Measurements from ENCODE around the gene PCBP3.
"Not testable (repeated sequence)": the region's sequence is repeated elsewhere in the genome, so short reads cannot be mapped to it uniquely, and the experiment has no call there.

Gene PCBP3

DNA sequence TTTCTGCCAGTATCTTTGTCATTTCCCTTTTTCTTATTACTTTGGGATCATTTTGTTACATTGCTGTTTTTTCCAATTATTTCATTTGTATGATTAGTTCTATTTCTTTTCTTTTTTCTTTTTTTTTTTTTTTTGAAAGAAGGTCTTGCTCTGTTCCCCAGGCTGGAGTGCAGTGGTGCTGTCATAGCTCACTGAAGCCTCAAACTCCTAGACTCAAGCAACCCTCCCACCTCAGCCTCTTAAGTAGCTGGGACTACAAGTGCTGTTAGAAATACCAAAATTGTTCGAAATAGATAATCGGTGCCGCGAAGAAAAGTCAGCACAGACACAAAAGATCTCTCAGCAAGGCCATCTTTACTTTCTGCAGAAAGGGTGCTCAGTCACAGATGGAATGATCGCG, 311.4 kb downstream of the PCBP3 start:
- DNase-seq: no peak

DNA sequence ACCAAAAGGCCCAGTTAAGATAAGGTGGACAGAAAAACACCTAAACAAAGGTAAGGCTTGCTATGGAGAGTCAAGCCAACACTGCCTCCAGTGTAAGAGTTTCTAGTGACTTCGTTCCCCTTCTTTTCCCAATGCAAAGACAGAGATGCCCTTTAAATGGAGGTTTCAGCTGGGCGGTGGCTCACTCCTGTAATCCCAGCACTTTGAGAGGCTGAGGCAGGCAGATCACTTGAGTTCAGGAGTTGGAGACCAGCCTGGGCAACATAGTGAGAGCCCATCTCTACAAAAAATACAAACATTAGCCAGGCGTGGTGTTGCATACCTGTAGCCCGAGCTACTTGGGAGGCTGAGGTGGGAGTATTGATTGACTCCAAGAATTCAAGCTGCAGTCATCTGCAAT, 314.0 kb downstream of the PCBP3 start:
- no peak for DNase-seq

DNA sequence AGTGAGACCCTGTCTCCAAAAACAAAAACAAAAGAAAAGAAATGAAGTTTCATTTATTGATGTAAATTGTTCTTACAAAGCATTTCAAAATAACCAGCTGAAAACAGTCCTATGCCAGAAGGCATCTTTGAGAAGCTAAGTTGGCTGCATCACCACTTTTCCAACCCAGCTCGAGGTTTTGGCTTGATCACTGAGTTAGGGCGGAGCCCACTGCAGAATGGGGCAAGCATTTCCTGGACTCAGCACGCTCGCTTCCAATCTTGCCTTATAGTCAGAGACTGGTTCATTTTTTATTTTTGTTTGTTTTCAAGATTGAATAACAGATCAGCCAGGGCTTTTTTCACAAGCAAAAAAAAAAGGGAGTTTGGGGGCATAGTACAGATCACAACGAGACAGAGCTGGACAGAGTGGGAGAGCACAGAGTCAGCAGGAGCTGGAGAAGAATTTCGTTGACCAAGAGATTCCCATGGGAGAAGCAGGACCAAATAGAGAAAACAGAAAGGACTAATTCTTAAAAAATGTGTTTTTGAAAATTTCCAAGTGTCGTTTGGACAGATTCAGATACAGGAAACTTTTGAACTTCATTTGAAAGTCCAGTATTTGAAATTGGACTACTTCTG, 314.6 kb downstream of the PCBP3 start:
- no peak for DNase-seq

GRCh38 chr21:45959182-45959581, 315.7 kb downstream of the PCBP3 start:
- DNase-seq: no peak

GRCh38 chr21:45959779-45960390, 316.4 kb downstream of the PCBP3 start:
- DNase-seq: no peak

- not testable (repeated sequence) for DNase-seq
Measured at GRCh38 chr21:45961408-45961807, 317.9 kb downstream of the PCBP3 start.

DNA sequence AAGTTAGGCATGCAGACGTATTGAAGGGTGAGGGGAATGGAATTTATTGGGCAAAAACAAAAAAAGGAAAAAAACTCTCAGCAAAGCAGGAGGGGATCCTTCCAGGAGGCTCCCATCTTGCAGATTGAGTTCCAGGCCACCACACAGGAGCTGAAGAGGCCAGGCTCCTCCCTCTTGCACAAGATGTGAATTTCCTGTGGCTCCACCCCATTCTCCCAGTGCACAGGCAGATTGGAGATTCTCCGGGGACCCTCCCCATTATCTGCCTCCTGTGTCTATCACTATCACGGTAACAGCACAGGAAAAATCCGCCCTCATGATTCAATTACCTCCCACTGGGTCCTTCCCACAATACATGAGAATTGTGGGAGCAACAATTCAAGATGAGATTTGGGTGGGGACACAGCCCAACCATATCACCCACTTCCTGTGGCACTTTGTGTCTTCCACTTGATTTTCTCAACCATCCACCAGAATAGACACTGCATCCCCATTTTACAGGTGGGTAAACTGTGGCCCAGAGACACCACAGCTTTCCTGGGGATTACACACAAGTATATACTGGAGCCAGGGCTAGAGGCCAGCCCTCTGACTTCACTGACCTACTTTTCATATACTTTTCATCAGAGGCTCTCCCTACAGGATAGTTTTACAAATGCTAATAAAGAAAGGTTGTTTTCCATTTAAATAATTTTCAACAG, 319.2 kb downstream of the PCBP3 start:
- DNase-seq: no peak

DNA sequence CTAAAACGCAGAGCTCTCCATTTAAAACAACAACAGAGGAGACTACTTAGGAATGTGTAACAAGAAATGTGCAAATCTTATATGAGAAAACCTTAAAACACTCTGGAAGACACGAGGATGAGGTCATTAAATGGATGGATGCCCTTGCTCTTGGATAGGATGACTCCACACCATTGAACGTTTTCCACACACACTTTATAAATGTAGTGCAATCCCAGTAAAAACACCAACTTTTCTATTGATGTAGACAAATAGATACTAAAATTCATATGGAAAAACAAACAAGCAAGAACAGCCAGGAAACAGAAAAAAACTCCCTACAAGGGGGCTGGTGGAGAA, 319.7 kb downstream of the PCBP3 start:
- no peak for DNase-seq

GRCh38 chr21:45964649-45965048, 321.1 kb downstream of the PCBP3 start:
- no peak for DNase-seq

DNA sequence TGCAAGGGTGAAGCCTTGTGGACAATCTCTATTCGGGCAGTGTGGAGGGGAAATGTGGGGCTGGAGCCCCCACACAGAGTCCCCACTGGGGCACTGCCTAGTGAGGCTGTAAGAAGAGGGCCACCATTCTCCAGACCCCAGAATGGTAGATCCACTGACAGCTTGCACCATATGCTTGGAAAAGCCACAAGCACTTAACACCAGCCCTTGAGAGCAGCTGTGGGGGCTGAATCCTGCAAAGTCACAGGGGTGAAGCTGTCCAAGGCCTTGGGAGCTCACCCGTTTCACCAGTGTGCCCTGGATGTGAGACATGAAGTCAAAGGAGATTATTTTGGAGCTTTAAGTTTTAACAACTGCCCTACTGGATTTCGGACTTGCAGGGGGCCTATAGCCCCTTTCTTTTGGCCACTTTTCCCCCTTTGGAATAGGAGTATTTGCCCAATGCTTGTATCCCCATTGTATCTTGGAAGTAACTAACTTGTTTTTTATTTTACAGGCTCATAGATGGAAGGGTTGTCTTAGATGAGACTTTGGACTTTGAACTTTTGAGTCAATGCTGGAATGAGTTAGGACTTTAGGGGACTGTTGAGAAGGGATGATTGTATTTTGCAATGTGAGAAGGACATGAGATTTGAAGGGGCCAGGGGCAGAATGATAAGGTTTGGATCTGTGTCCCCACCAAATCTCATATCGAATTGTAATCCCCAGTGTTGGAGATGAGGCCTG, 321.7 kb downstream of the PCBP3 start:
- DNase-seq: no peak

DNA sequence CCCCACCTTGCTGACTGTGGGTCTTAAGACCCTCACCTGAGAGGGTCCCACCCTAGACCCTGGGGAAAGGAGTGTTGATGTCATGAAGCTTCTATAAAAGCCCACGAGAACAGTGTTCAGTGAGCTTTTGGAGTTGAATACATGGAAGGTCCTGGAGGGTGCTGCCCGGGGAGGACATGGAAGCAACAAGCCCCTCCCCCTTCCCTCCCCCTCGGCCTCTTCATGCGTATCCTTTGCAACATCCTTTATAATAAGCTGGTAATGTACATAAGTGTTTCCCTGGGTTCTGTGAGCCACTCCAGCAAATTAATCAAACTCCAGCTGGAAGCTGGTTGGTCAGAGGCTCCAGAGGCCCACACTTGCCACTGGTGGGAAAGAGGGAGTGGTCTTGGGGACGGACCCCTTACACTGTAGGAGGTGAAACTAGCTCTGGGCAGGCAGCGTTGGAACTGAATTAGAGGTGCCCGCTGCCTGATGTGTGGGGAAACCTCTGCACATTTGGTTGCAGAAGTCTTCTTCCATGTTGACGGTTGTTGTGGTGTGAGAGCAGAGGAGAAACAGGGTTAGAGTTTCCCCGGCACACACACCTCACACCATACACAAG, 323.4 kb downstream of the PCBP3 start:
- peak in 1 of 3 experiments; percentile 15 for DNase-seq

- no peak for DNase-seq
Measured at GRCh38 chr21:45969921-45970673, 326.6 kb downstream of the PCBP3 start.

GRCh38 chr21:45970674-45971615, 327.4 kb downstream of the PCBP3 start:
- DNase-seq: peak; percentile 32 to 63 (median 34)

GRCh38 chr21:45971616-45972352, 328.3 kb downstream of the PCBP3 start:
- no peak for DNase-seq

DNA sequence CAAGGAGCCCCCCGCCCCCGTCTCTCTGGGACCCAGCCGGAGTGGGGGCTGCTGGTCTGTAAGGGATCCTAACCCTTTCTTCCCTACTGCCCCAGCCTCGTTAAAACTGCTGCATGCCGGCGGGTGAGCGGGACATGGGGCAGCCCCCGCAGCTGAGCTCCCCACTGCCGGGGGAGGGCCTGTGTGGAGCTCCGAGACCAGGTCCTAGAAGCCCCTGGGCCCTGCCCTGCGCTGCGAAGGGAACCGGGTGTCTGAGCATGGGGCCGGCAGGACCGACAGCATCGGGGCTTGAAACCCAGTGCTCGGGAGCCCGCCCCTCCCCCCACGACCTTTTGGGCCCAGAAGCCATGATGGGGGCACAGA, 328.8 kb downstream of the PCBP3 start:
- no peak for DNase-seq

- peak in 2 of 3 experiments; percentile 44 to 56 for DNase-seq
Measured at GRCh38 chr21:45972716-45973474, 329.4 kb downstream of the PCBP3 start.

GRCh38 chr21:45973475-45974072, 330.0 kb downstream of the PCBP3 start:
- peak in 2 of 3 experiments; percentile 75 to 85 for DNase-seq

DNA sequence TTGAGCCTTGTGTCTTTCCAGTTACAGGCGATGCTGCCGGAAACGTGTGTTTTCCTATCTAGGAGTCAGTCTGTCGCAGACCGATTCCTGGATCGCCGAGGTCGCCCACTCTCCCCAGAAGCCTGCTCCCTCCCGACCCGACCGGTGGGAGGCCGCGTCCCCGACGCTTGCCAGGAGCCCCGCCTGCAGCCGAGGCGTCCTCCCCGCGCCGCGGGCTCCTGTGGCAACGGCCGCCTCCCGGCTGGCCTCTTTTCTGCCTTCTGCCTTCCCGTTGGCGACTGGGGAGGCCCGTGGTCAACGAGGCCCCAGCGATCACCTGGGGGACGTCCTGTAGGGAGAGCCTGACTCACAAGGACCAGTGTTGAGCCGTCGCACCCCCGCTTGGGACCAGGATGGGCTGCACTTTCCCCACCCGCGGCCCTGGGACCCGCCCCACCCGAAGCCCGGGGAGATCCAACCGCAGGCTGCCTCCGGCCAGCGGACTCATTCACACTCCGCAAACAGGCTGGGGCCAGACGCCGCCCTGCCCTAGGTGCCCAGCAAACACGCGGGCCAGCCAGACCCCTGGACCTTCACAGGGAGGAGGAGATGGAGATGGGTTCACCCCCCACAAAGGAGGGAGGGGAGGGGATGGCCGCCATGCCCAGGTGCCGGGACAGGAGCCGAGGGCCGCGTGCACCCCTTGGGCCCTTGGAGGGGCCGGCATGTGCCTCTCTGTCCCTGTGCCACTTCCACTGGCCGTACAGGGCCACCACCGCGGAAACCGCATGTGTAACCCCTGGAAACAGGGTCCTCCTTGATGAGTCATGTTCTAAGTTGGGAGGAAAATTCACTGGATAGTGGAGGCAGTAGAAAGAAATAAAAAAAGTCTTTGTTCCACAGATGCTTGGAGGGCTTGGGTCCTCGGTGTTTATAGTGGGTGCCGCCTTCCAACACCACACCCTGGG, 330.8 kb downstream of the PCBP3 start:
- DNase-seq: peak in 2 of 3 experiments; percentile 57 to 75
